HG03460 (cell line): Measurements from ENCODE around the gene TMEM74B.
"Not testable (repeated sequence)": the region's sequence is repeated elsewhere in the genome, so short reads cannot be mapped to it uniquely, and the experiment has no call there.

Experiments used
- ATAC-seq: cut with Tn5 transposase; IDR thresholded peaks from one replicate; pipeline ENCODE4 v1.9.1; 2021; ENCODE audit not compliant: unreplicated experiment

The TMEM74B gene

DNA sequence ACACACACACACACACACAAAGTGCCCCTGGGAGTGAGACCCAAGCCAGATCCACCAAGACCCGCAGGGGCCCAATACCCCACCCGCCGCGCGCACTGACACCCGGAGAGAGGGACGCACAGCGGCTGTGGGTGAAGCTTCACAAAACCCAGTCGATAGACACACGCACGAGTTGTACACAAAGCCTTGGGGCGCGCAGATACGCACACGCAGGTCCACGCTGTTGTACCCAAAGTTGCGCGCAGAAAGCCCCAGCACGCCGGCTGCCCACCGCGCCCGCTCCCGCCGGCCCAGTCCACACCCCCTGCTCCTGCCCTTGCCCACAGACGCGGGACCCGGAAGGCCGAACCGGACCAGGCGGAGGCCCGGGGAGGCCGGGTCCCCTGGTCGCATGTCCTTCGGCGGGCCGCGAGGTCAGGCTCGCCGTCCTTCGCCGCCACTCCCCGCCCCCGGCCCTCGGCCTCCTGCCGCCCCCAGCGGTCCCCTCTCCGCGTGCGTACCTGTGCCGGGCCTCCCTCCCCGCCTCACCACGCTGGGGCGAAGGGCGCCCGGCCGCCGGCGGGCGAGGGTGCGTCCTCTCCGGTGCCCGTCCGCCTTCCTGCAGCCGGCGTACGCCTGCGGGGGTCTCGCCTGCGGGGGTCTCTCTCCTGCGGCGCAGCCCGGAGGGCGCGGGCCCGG lies at the start of gene TMEM74B:
TMEM74B (minus strand) TSS at position 344 of the 678 bp plus-strand sequence. CDS start 1,180 bp downstream, outside the sequence.
- ATAC-seq, result no peak

DNA sequence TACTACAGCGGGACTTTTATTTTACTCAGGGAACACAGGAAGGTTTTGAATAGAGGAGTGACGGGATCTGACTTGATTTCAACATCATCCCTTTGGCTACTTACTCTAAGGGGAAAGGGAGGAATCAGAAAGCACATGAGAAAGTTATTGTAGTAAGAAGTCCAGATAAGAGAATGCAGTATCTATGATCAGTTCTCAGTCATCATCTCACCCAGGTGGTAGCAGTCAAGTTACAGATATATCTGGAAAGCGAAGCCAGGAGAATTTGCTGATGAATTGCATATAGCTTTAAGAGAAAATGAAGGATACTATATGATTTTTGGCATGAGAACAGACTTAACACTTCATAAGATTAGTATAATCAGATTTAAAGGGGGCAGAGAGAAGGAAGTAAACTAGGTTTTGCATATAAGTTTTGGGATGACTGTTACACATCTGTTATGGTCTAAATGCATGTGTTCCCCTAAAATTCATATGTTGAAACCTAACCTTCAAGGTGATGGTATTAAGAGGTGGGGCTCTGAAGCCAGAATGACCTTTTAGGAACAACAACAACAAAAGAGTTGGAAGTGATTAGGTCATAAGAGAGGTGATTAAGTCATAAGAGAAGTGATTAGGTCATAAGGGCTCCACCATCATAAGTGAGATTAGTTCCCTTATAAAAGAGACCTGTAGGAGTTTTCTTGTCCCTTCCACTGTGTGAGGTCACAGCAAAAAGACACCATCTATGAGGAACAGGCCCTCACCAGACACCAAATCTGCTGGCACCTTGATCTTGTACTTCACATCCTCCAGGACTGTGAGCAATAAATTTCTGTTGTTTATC lies 47.7 kb upstream of the TMEM74B start:
- ATAC-seq, result no peak

DNA sequence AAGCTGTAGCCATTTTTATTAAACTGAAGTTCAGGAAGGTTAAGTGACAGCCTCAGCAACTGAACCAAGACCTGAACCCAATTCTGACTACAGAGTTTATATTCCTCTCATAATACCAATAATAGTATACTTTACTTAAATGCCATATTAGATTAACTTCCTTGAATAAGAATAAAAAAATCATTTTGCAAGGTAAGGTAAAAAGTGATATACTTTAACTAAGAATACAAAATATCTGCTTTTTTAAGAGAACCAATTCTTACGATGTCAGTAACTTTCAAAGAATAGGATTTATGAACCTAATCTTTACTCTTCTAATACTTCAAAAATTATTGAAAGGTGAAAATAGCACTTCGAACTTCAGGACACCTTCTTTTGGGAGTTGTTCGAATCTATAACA lies 44.8 kb upstream of the TMEM74B start:
- no peak for ATAC-seq

DNA sequence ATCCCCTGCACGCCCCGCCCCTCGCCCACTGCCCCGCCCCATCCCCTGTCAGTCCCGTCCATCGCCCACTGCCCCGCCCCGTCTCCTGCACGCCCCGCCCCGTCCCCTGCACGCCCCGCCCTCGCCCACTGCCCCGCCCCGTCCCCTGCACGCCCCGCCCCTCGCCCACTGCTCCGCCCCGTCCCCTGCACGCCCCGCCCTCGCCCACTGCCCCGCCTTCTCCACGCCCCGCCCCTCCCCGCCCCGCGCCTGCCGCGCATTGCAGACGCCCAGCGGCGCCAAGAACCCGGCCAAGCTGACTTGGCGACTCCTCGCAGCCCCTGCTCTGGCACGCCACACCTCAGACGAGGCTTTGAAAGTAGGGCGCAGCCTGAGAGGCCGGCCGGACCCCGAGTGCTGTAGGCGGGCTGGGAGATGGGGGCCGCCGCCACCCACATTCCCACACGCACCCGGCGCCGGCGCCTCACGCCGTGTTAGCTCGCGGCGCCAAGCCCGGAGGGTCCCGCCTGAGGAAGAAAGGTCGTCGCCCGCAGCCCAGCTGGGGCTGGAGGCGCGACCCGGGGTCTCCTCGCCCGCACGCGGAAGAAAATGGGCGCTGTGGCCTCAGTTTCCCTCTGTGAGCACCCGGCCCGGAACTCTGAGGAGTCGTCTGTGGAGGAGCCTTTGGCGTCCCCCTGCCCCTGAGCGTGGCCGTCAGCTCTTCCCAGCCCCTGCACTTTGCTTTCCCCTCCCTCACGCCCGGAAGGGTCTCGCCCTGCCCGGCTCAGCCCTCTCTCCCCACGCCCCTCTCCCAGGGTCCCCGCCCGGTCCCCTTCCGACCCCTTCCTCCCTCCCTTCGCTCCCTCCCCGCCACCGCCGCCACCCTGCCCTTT lies 41.2 kb upstream of the TMEM74B start, which contains the start of gene RAD21L1:
RAD21L1 (plus strand) TSS at position 262 of the 872 bp plus-strand sequence. CDS start 2,410 bp downstream, outside the sequence.
- no peak for ATAC-seq

DNA sequence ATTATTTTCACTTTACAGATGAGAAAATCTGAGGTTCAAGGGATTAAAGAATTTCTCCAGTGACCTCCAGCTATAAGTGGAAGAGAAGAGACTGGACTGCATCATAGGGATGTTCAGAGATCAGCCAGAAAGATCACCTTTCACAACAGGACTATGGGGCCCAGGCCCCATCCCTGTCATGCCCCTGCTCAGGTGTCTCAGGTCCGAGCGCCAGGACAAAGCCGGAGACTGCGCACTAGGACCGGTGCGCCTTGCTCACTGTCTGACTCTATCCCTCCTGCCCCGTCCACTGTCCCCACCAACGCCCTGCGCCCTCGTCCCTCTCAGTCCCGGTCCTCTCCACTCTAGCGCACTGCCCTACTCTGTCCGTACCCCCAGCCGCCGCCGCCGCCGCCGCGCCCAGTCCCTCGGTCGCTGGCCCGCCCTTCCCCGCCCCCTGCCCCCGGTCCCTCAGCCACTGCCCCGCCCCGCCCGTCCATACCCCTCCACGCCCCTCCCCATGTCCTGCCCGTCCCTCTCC lies 40.5 kb upstream of the TMEM74B start:
- no peak for ATAC-seq

DNA sequence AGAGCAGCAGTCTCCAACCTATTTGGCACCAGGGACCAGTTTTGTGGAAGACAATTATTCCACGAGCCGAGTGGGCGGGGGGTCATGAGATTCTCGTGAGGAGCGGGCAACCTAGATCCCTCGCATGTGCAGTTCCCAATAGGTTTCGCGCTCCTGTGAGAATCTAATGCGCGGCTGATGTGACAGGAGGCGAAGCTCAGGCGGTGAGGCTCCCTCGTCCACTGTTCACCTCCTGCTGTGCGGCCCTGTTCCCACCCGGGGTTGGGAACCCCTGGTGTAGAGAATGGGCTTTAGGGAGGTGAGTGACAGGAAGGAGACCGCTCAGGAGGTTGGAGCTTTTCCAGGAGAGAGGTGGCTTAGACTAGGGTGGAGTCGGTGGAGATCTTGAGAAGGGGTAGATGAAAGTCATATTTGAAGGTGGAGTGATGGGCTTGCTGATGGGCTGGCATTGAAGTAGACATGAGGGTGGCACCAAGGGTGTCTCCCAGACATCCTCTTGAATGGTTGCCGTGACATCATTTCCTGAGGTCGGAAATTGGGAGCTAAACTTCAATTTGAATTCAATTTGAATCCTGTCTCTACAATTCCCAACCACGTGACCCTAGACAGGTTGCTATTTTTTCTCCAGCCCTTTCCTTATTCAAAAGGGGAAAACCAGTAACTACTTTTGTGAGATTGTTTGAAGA lies 39.6 kb upstream of the TMEM74B start:
- no peak for ATAC-seq

DNA sequence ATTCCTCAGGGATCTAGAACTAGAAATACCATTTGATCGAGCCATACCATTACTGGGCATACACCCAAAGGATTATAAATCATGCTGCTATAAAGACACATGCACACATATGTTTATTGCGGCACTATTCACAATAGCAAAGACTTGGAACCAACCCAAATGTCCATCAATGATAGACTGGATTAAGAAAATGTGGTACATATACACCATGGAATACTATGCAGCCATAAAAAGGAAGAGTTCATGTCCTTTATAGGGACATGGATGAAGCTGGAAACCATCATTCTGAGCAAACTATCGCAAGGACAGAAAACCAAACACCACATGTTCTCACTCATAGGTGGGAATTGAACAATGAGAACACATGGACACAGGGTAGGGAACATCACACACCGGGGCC lies 38.0 kb upstream of the TMEM74B start:
- ATAC-seq, result not testable (repeated sequence)

DNA sequence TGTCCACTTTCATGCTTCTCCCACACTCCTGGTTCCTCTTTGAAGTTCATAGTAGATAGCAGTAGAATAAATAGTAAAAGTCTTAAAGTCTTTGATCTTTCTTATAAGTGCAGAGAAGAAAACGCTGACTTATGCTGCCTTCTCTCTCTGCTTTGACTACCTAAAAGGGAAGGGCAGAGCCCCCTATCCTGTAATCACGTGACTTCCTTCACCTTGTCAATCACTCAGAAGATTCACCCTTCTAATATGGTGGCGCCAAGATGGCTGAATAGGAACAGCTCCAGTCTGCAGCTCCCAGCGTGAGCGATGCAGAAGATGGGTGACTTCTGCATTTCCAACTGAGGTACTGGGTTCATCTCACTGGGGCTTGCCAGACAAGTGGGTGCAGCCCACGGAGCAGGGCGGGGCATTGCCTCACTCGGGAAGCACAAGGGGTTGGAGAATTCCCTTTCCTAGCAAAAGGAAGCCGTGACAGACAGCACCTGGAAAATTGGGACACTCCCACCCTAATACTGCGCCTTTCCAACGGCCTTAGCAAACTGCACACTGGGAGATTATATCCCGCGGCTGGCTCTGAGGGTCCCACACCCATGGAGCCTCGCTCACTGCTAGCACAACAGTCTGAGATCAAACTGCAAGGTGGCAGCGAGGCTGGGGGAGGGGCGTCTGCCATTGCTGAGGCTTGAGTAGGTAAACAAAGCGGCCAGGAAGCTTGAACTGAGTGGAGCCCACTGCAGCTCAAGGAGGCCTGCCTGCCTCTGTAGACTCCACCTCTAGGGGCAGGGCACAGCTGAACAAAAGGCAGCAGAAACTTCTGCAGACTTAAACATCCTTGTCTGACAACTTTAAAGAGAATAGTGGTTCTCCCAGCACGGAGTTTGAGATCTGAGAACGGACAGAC lies 32.0 kb upstream of the TMEM74B start:
- ATAC-seq, result not testable (repeated sequence)

DNA sequence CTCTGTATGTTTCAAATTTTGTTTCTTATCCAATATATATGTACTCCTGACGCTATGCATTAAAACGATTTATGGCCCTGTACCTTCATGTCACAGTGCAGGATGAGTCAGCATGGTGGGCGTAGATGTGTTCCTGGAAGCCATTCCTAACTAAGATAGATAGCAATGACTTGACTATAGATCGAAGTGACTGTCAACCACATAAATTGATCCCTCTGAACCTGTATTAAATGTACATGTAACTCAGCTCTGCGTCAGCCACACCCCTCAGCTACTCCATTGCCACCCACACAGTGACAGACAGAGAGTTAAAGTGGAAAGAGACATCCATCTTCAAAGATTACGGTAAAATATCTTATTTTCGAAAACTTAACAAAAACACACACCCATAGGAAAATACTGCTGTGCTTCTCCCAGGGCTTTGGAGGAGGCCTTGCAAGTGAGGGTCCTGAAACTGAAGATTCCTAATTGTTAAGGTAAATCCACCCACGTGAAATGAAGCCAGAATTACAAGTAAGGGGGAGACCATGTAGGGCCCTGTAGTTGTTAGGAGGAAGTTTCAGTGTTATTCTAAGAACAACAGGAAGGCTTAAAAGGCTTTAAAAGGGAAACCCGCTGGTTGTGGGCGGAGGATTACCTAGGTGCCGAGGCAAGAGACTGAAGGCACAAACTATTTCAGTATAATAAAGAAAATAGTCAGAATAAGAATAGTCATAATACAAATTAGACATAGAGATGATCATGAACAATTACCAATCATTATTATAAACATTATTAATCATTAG lies 30.8 kb upstream of the TMEM74B start:
- ATAC-seq, result no peak

DNA sequence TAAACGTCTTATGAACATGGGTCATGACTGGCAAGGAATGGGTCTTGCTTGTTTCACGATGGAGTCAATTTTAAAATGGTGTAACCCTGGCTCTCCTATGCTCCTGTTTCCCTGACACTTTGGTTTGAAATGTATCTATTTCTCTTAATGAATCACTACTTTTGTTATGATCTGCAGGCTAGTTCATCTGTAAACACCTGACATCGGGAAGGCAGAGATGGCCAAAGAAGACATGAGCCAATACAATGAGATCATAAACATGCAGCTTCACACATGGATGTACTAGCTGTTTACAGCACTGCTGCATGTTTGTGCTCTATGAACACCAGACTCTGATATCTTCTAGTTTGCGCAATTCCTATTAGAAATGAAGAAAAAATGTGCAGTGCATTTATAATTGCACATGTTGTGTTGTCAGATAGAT lies 30.1 kb upstream of the TMEM74B start:
- ATAC-seq, result no peak

DNA sequence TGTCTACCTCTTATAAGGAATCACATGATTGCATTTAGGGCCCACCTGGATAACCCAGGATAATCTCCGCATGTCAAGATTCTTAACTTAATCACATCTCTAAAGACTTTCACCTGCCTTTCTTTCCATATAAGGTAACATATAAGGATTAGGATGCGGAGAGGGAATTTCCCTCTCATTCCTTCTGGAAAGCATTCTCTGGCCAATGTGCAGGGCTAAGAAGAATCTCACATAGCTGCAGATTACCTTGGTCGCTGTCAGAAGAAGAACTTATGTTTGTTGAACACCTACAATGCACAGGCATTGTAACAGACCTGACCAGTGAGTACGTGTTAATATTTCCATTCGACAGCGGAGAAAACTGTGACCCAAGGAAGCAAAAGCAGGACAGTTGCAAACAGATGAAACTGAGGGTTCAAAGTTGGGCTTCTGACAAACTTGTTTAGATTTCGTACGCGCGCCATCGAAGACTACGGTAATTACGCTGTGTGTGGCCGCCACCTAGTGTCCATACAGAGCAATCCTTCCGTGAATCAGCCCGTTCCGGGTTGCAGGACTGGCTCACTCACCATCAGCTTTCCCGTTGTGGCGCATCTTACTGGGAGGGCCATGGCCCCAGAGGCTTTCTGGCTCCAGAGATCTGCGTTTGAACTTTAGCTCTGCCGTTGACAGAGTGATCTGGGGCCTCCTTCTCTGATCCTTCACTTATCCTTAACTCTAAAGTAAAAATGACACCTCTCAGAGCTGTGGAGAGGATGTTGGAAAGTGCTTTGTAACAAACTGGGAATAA lies 28.0 kb upstream of the TMEM74B start:
- no peak for ATAC-seq

DNA sequence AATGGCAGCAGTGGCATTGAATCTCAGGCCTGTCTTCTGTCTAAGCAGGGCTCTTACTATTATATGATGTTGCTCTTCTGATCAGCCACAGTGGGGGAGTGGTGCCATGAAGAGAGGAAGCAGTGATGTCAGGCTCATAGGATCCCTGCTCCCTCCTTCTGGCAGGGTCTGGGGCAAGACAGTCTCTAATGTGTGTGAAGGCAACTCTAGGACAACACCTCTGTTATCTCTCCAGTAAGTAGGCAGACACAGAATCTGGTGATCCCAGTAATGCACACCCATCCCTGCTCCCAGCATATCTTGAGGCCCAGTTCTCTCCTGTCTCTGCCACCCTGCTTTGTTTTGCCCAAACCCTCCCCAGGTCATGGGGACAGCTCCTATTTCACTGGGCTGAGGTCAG lies 27.2 kb upstream of the TMEM74B start:
- no peak for ATAC-seq

DNA sequence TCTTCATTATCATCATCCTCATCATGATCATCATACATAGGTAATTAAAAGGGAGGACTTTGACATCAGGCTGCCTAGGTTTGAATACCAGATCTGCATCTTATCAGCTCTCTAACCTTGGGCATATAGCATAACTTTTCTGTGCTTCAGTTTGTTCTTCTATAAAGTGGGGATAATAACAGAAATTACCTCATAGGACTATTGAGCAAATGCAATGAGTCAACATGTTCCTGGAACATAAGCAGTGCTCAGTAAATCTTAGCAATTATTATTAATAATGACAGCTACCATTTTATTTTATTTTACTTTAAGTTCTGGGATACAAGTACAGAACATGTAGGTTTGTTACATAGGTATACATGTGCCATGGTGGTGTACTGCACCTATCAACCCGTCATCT lies 25.7 kb upstream of the TMEM74B start:
- no peak for ATAC-seq

DNA sequence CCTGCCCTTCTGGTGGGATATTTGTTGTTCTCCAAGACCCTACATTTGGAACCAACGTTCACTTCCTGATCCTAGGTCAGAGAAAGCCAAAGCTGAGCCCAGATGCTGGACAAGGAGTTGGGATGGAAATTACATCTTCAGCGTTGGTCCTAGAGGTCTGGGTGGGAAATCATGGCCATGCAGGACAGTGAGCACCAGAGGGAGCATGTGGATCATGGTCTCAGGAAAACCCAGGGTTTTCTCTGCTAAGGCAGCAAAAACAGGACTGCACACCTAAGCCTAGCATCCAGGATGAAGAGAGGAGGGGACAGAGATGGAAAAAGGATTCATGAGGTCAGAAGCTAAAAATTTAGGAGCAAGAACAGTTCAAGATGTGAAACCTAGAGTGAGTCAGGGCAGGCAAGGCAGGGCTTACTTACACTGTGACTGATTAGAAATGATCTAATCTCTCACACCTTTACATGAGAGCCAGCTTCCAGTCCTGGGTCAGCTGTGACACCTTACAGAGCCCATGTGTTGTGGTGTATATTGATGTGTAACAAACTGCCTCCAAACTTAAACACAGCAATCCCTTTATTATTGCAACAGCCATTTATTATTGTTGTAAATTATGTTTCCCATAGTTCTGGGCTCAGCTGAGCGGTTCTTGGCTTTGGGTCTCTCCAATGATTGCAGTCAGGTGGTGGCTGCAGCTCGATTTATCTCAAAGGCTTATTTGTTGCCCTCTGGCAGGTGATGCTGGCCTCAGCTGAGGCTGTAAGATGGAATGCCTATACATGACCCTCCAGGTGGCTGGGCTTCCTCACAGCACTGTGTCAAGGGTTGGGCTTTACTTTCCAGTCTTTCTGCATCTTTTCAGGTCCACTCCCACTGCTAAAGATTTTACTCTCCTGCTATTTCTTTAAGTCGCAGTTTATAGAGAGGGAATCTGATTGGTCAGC lies 24.9 kb upstream of the TMEM74B start:
- no peak for ATAC-seq

DNA sequence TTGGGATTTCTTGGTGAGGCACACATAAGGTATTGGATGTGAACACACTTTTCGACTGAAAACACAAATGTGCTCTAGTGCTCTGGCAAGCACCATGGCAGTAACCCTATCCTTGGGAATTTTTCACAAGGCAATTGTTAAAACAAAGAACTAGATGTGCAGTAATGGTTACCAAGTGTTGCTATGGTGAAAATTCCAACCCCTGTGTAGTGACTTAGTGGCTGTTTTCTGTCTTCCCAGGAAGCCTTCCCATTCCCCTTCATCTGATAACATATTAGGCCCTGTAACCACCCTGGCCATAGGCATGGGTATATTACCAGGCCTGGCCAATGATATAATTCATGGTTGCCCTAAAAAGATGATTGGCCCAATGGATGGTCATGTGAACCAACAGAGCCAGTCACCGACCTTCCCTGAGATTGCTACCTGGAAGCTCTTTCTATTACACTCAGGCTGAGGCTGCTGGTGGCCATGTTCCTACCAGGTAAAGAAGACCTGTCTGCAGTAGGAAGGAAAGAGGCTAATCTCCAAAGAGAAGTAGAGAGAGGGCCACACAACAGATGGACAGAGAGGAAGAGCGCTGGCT lies 22.6 kb upstream of the TMEM74B start:
- ATAC-seq, result no peak

DNA sequence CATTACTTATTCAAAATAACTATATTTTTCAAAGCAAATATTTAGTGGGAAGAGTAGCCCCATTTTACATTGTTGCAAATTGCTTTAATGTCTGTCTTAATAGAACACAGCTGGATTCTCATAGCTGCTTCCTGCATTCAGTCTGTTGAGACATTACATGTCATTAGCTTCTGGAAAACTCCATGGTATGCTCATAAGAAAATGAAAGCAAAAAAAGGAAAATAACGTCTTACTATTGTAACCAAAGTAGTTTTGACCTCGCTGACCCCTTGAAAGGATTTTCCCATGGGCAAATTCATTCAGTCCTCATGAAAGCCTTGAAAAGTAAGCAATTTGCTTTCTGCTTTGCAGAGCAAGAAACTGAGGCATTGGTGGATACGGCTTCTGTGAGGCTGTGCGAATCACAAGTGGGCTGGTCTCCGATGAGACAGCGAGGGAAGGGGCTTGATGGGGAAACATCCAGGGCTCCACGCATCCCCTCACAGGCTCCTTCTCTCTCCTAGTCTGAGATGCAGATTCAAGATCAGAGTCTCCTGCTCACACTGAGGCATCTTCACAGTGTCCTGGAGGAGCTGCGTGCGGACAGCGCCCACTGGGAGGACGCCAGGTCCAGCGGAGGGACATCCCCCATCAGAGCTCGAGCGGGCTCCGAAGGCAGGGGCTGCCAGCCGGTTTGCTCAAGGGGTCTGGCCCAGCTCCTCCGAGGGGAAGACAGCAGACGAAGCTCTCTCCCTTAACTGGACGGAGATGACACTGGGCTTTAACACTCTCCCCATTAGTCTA lies 21.8 kb upstream of the TMEM74B start:
- ATAC-seq, result no peak
